Heart right ventricle (tissue), 16 donors: ENCODE results near the gene STK40. TPM values are rescaled to one million over a fixed set of nuclear protein-coding genes. Genes with fewer than 3 reads are reported as not detected.

Experiments
- ATAC-seq, 8 donors: fragments of 200-7000 bp; cut with Tn5 transposase; one replicate each; pipeline ENCODE4 v1.9.1; 2020; ENCODE audit warnings: mild to moderate bottlenecking in 8 of 8, moderate library complexity in 8 of 8, moderate number of reproducible peaks in 1 of 8
- DNase-seq, 2 donors: peaks; one replicate each; pipeline ENCODE4 v3.0.0-alpha.2; 2020
- H3K27ac ChIP-seq, 10 donors: fragments of 200-600 bp; sonication (generic) in 2 of 10; one replicate each; pipeline versions ENCODE4 v1.5.0 to v1.8.0; 2020 to 2022; ENCODE audit warnings: mild to moderate bottlenecking in 3 of 10
- H3K27me3 ChIP-seq, 7 donors: fragments of 200-600 bp; one replicate each; pipeline ENCODE4 v1.8.0; 2021 to 2022; ENCODE audit warnings: mild to moderate bottlenecking in 2 of 7
- H3K36me3 ChIP-seq, 9 donors: fragments of 200-600 bp; sonication (generic) in 1 of 9; one replicate each; pipeline versions ENCODE4 v1.5.0 to v1.8.0; 2020 to 2022; ENCODE audit warnings: mild to moderate bottlenecking in 2 of 9
- H3K4me1 ChIP-seq, 9 donors: fragments of 200-600 bp; sonication (generic) in 1 of 9; one replicate each; pipeline versions ENCODE4 v1.5.0 to v1.8.0; 2020 to 2022; ENCODE audit warnings: mild to moderate bottlenecking in 4 of 9
- H3K4me3 ChIP-seq, 10 donors: fragments of 200-600 bp; sonication (generic) in 2 of 10; one replicate each; pipeline versions ENCODE4 v1.5.0 to v1.8.0; 2020 to 2022; ENCODE audit warnings: mild to moderate bottlenecking in 7 of 10, moderate library complexity in 2 of 10
- H3K9me3 ChIP-seq, 11 donors: fragments of 200-600 bp in 10 of 11; sonication (generic) in 2 of 11; one replicate each; pipeline versions ENCODE4 v1.5.0 to v1.8.0; 2013 to 2022; ENCODE audit warnings: mild to moderate bottlenecking in 2 of 11, control low read depth in 1 of 11, moderate library complexity in 1 of 11
- WGBS, 2 donors: extraction: QIAGEN DNeasy Blood & Tissue Kit; methylation state at CpG; one replicate each; pipeline ENCODE4 v1.1.7; 2013; ENCODE audit warnings: inconsistent platforms in 1 of 2; 5-methylcytosine and 5-hydroxymethylcytosine counted together
- intact Hi-C, 10 donors: fragments of 100-400 bp; cut with DNase I; formaldehyde crosslinking; loops; one replicate each; pipeline versions ENCODE4 v1.11.1 to v1.14.2; 2022
- polyA plus RNA-seq, 2 donors: library from polyadenylated mRNA; stranded (reverse); fragments of 200-250 nt; gene quantifications; one replicate each; pipeline ENCODE4 v1.2.3, GENCODE V29; 2013
- total RNA-seq, 10 donors: library from RNA; stranded (reverse); fragmentation: NEBNext Ultra II Directional in 3 of 10; extraction: Animal tissue kit (Norgen Biotek cat#: 25700) in 3 of 10; gene quantifications; one replicate each; pipeline versions ENCODE4 v1.2.1 to v1.2.4, GENCODE V29; 2021 to 2023
- TF ChIP-seq, protein P1 (sequence below), 9 donors: fragments of 200-600 bp; sonication (generic) in 2 of 9; IDR thresholded peaks; one replicate each; pipeline versions ENCODE4 v1.5.0 to v1.8.0; 2021 to 2022; ENCODE audit warnings: antibody characterized with exemption in 9 of 9, mild to moderate bottlenecking in 5 of 9, moderate library complexity in 1 of 9
- donor health status: Arrhythmogenic right ventricular cardiomyopathy.
- donor health status: ischemic (EF 13 %, LVEDD 7.1; RV severe dilation, severe dysfunction).
- donor health status: healthy with polysubstance abuse.
- donor health status: DM: no; HTN: yes; CAD: no.
- donor health status: DM: no; HTN: no; CAD: no.
- donor health status: ischemic (EF 25% LVEDD 6.9; RV normal size, moderate dysfunction).
- donor health status: ischemic (EF 25% LVEDD 5.7; RV mildly dilated, moderate dysfunction).
- donor health status: healthy.
- donor health status: DM: yes; HTN: yes; CAD: no.
- donor health status: Ischemic cardiomyopathy.
- donor health status: ischemic (EF 35%, LVEDD 5.7; RV mildly dilated, moderate dysfunction).
- donor health status: nonischemic (EF 11% LVEDD 7.7; RV severe dilation, severe dysfunction).
- donor health status: DM: yes; HTN: yes; CAD: no.
- donor health status: PGD.
- donor health status: ischemic (EF 29% LVEDD 5.4; RV normal size, mild dysfunction).
- donor health status: nonischemic (EF 23%, LVEDD 6.1; RV moderate dilation, normal function).

STK40 gene
- total and polyA plus RNA-seq, 12 donors = 15.5 to 81.6 (median 57.3) TPM

DNA sequence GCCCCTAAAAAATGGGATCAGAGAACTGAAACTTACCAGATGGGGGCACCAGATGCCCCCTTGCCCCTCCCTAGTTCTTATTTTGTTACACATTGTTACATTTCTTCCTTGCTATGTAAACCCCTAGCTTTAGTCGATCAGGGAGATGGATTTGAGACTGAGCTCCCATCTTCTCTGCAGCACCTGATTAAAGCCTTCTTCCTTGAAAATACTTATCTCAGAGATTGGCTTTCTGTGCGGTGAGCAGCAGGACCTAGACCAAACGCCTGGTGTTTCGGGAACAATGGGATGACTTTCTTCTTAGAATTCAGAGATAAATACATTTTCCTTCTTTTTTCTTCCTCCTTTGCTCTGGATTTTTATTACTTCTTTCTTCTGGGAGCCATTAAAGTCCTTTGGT is 28.7 kb upstream of the STK40 start:
- TF ChIP-seq, protein P1, sequence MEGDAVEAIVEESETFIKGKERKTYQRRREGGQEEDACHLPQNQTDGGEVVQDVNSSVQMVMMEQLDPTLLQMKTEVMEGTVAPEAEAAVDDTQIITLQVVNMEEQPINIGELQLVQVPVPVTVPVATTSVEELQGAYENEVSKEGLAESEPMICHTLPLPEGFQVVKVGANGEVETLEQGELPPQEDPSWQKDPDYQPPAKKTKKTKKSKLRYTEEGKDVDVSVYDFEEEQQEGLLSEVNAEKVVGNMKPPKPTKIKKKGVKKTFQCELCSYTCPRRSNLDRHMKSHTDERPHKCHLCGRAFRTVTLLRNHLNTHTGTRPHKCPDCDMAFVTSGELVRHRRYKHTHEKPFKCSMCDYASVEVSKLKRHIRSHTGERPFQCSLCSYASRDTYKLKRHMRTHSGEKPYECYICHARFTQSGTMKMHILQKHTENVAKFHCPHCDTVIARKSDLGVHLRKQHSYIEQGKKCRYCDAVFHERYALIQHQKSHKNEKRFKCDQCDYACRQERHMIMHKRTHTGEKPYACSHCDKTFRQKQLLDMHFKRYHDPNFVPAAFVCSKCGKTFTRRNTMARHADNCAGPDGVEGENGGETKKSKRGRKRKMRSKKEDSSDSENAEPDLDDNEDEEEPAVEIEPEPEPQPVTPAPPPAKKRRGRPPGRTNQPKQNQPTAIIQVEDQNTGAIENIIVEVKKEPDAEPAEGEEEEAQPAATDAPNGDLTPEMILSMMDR (IDR thresholded peaks at IDR 0.05) = no peak
- no peak for ATAC-seq

DNA sequence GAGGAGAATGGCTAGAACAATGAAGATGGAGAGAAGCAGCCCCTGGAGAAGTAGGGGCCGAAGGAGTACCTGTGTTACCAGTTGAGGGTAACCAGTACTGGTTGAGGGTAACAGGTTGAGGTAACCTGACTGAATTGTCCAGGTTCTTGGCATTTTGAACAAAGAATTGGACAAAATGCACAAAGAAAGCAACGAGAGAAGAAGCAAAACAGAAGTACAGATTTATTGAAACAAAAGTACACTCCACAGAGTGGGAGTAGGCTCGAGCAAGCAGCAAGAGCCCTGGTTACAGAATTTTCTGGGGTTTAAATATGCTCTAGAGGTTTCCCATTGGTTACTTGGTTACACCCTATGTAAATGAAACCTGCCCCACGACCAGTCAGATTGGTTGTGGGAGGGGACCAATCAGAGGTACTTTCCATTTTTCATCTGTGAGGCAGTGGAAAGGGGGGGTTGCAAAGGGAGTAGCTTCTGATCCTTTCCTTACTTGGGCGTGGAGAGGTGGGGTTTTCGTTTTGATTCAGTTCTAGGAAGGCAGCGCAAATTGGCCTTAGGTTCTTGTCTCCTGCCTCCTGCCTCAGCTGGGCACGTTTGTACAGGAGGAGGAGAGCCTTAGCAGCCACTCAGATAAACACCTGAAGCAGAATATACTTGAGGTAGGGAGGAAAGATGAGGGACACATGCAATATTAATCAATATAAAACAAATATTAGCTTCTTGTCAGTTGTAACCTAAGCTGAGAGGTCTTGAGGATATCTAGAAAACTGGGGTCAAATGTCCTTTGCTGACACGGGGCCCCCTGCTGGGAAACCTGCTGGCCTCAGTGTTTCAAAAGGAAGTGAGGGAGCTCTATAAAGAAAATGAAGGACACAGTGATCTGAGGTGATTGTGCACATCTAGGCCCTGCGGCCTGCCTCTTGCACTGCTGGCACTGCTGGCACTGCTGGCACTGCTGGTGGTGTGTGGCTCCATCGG is 26.2 kb upstream of the STK40 start:
- peaks cover 0 to 3% (median 0%) of the 10 kb centered on the region in 9 donors for H3K36me3 ChIP-seq
- DNase-seq = no peak
- H3K4me1 ChIP-seq = no peaks in the 10 kb centered on the region
- 64 to 65% methylated on average over 11 of the region's 11 CpGs for WGBS, 2 donors
- H3K4me3 ChIP-seq = no peak overlapping the region
- H3K27ac ChIP-seq = no peak overlapping the region
- intact Hi-C loops = loop anchor here in 3 of 10 donors (10.0 kb wide), 2 partner anchors 107 to 277 kb away; partner anchors contain the start of gene SH3D21 (in 2 of the 3)
- H3K27me3 ChIP-seq = no peaks in the 10 kb centered on the region
- TF ChIP-seq, protein P1 (IDR thresholded peaks at IDR 0.05) = no peak
- peak in 1 of 8 donors; percentile 54 for ATAC-seq
- no peaks in the 10 kb centered on the region for H3K9me3 ChIP-seq

More for the DNA sequence above, 28.7 kb upstream of the STK40 start:
- peaks cover 0 to 11% (median 0%) of the 10 kb centered on the region in 9 donors for H3K36me3 ChIP-seq
- no peaks in the 10 kb centered on the region for H3K27me3 ChIP-seq
- peaks cover 0 to 5% (median under 1%) of the 10 kb centered on the region in 9 donors for H3K4me1 ChIP-seq
- H3K27ac ChIP-seq = no peak overlapping the region
- intact Hi-C loops = loop anchor here in 3 of 10 donors (10.0 kb wide), 2 partner anchors 110 to 280 kb away; partner anchors contain the start of gene SH3D21 (in 2 of the 3)
- WGBS, 2 donors = 88 to 97% methylated on average over 4 of the region's 4 CpGs
- no peaks in the 10 kb centered on the region for H3K9me3 ChIP-seq
- no peak overlapping the region for H3K4me3 ChIP-seq
- no peak for DNase-seq

DNA sequence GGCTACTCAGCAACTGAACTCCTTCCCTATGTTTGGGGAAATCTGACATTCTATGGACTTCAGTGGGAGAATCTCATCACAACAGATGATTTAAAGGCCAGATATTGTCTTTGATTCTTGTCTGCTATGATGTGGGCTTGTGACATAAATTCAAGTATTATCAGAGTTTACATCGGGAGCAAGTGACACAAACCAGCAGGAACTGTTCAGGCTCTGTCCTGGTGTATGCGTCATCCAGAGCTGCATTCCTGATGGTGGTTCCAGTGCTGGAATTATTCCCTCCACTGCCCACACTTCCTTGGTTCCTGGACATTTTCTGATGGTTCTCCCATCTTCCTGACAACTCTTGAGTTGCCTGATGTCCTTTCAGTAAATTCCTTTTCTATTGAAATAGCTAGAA is 22.8 kb upstream of the STK40 start:
- Histone ChIP-seq H3K36me3 (peaks cover 0 to 3% (median 0%) of the 10 kb centered on the region in 9 donors), H3K4me1 (no peaks in the 10 kb centered on the region), H3K9me3 (no peaks in the 10 kb centered on the region), H3K27ac (no peak overlapping the region), H3K27me3 (no peaks in the 10 kb centered on the region), H3K4me3 (no peak overlapping the region)
- ATAC-seq (no peak), DNase-seq (no peak)
- intact Hi-C loops = loop anchor here in 1 of 10 donors (5.0 kb wide), 1 partner anchor 61 kb away; no protein-coding TSS in a partner anchor
- TF ChIP-seq, protein P1 (IDR thresholded peaks at IDR 0.05) = no peak
- 56 to 69% methylated on average over 2 of the region's 2 CpGs for WGBS, 2 donors

DNA sequence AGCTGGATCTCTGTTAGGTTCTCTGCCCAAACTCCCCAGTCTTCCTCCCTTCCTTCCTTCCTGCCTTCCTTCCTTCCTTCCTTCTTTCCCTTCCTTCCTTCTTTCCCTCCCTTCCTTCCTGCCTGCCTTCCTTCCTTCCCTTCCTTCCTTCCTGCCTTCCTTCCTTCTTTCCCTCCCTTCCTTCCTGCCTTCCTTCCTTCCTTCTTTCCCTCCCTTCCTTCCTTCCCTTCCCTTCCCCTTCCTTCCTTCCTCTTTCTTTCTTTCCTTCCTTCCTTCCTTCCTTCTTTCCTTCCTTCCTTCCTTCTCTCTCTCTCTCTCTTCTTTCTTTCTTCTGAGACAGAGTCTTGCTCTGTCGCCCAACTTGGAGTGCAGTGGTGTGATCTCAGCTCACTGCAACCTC is 20.7 kb upstream of the STK40 start:
- DNase-seq = no peak
- intact Hi-C loops = loop anchor here in 1 of 10 donors (5.0 kb wide), 1 partner anchor 59 kb away; no protein-coding TSS in a partner anchor
- TF ChIP-seq, protein P1 (IDR thresholded peaks at IDR 0.05) = no peak
- no peak overlapping the region for H3K4me3 ChIP-seq
- peaks cover 0 to 3% (median 0%) of the 10 kb centered on the region in 9 donors for H3K36me3 ChIP-seq
- no peak overlapping the region for H3K27ac ChIP-seq
- peaks cover 0 to 3% (median 0%) of the 10 kb centered on the region in 9 donors for H3K4me1 ChIP-seq
- H3K9me3 ChIP-seq = no peaks in the 10 kb centered on the region
- H3K27me3 ChIP-seq = no peaks in the 10 kb centered on the region
- ATAC-seq = no peak
- 91 to 97% methylated on average over 1 of the region's 1 CpG for WGBS, 2 donors
